HG03108 (cell line): ENCODE measurements around the gene MACROD2.

Experiments
- ATAC-seq: cut with Tn5 transposase; IDR thresholded peaks from one replicate; pipeline ENCODE4 v1.9.1; 2021; ENCODE audit warnings: moderate library complexity; ENCODE audit not compliant: unreplicated experiment

MACROD2 gene

GRCh38 chr20:14698125-14698524, 702.8 kb downstream of the MACROD2 start:
- no peak for ATAC-seq

DNA sequence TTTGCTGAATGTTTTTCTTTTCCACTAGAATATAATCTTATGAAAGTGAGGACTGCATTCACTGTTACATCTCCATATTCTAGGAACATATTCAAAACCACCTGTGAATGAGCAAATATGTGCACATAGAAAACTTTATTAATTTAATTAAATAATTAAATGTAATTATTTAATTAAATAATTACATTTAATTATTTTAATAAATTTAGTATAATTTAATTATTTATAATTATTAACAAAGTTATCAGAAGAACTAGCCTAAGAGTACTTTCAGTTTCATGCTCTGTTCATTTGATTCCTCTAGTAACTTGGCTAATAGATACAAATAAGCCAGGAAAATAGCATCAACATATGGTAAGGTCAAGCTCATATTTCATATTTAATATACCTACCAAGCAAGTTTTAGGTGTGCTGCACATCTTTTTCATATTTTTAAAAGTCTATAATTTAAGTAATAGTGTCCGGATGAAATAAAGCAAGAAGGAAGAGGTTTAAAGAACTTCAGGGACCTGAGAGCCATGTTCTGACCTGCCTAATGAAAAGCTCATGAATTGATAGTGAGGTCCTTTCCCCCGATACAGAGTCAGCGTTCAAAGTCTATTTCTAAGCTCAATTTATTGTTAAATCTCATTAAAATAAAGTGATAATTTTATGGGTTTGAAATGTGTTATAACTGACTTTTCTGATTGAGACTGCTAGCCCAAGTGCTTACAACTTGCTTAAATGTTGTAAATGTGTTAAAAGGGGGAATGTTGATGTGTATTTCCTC, 703.5 kb downstream of the MACROD2 start:
- ATAC-seq, result no peak

- peak; percentile 51 for ATAC-seq
Observed at GRCh38 chr20:14700639-14700960, 705.3 kb downstream of the MACROD2 start.

GRCh38 chr20:14701326-14701725, 706.0 kb downstream of the MACROD2 start:
- ATAC-seq, result no peak

DNA sequence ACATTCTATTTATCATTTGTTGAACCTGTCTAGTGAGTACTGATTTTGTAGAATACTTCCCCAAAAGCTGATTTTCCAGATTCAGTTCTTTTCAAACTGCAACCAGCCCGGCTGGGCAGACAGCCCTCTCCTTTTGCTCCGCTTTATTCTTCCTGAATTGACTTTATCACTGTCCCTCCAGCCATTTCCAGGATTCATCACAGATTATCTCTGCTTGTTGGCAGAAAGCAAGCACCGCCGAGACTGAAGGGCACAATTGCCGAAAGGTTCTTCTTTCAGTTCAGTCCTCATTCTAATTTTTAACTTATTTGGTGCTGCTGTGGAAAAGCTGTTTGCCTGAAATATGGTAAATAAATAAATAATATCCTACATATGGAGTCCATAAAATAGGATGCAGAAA, 711.2 kb downstream of the MACROD2 start:
- no peak for ATAC-seq

- no peak for ATAC-seq
Observed at GRCh38 chr20:14707026-14707680, 711.8 kb downstream of the MACROD2 start.

DNA sequence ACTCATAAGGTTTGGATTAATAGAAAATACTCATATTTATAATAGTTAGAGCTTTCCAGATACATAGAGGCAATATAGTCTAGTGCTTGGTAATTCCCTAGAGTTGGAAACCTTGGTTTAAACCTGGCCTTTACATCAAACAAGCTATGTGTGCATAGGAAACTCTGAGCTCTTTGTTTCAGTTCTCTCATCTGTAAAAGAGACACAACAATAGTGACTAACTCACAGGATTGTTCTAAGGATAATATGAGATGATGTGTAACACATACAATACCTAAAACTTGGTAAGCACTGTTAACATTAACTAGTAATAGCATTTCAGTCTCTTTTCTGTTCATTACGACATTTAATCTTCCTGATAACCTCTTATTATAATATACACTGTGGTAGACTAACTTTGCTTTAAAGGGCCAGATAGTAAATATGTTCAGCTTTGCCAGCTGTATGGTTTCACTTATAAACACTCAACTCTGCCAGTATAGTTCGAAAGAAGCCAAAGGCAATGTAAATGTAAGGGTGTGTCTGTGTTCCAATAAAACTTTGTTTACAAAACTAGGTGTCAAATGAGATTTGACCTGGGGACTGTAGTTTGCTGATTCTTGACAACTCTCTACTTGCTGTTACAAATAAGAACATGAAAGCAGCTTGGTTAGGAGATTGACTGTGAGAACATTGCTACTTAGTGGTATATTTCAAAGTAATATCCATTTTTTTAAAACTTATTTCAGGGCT, 712.7 kb downstream of the MACROD2 start:
- ATAC-seq, result no peak

- no peak for ATAC-seq
Observed at GRCh38 chr20:14709439-14709838, 714.1 kb downstream of the MACROD2 start.

DNA sequence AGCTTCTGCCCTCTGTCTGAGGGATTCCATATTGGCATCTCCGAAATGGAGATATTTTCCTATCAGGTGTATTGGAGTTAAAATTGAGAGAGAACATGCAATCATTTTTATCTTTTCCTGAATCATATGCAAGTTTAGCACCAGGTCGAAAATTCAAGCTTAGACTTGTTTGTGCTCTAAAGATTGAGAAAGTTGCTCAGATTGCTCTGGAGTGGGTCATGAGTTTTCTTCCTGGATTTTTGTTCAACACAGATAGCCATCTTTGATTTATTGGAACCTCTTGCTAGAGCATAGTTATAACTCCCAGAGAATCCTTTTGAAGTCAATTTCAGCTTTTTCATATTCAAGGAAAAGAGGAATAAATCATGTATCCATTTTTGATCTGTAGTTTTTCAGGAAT, 715.6 kb downstream of the MACROD2 start:
- ATAC-seq, result no peak

- no peak for ATAC-seq
Observed at GRCh38 chr20:14711652-14712051, 716.3 kb downstream of the MACROD2 start.

GRCh38 chr20:14712302-14712739, 717.0 kb downstream of the MACROD2 start:
- ATAC-seq, result no peak

DNA sequence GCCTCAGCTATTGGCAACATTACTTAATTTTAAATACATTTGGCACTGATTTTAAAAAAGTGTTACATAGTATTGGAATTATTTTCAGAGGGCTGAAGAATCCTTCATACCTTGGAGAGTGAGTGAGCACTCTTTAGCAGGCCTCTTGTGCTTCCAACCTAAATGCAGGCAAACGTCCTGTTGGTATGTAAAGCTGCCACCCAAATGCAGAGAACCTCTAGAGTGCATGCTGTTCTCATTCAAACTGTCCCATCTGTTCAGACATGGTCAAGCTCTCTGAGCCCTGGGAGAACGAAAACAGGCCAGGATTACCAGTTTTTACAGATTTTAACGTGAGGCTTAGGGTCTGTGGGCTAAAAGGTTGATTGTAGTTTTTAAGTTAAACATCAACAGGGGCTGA, 720.1 kb downstream of the MACROD2 start:
- ATAC-seq, result no peak

DNA sequence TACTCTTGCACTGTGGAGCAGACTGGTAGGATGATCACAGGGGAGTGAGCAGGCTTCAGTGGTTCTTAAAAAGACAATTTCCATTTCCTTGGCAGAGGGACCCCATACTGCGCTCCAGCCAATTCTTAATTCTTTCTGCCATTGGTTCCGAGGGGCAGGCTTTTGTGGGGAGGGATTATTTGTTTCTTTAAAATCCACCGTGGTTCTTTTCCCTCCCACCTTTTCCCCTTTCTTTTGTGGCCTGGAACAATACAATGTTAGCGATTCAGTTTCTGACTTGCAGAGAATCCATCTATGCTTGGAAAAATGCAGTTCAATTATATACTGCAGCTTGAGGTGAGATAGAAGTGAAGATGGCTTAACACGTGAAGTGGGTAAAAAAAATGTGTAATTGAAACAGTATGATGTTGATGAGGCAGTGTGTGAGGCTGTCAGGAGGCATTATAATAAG, 721.1 kb downstream of the MACROD2 start:
- no peak for ATAC-seq

GRCh38 chr20:14717134-14717999, 722.1 kb downstream of the MACROD2 start:
- ATAC-seq, result peak; percentile 81

DNA sequence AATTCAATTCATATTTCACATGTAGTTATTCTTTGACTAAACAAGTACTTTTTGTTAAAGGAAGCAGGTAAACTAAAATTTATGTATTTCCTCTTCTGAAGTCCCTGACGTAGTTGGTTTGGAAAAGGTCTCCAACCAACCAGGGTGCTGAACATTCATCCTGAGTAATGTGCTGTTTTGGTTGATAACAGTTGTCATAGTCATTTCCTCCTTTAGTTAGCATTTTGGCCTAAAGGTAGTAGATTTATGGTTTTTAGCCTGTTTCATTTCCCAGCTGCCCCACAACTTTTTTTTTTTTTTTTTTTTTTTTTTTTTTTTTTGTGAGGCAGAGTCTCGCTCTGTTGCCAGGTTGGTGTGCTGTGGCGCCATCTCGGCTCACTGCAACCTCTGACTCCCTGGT, 724.9 kb downstream of the MACROD2 start:
- no peak for ATAC-seq

- ATAC-seq, result no peak
Observed at GRCh38 chr20:14721926-14722452, 726.7 kb downstream of the MACROD2 start.

- no peak for ATAC-seq
Observed at GRCh38 chr20:14723614-14724013, 728.3 kb downstream of the MACROD2 start.

DNA sequence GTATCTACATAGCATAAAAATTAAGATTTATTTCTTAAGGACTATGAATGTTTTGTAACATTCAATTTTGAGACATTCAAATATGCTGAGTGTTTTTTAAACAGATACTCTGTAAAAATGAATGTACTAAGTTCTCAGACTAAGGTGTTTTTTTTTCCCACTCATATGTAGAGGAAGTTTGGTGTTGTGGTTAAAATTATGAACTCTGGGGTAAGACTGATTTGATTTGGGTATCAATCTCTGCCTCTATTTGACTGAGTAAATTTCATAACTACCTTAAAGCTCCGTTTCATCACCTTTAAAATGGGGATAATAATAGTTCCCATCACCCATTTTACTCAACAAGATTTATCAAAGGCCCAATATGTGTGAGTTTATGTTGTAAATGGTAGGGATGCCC, 728.7 kb downstream of the MACROD2 start:
- no peak for ATAC-seq

GRCh38 chr20:14724468-14724867, 729.2 kb downstream of the MACROD2 start:
- ATAC-seq, result no peak

- ATAC-seq, result no peak
Observed at GRCh38 chr20:14726591-14726990, 731.3 kb downstream of the MACROD2 start.
